IMR-90 (cell line): Measurements from ENCODE around the gene MMEL1. TPM values are rescaled to one million over a fixed set of nuclear protein-coding genes. Genes with fewer than 3 reads are reported as not detected.

Source experiments
- ATAC-seq: fragments of 200-7000 bp; cut with Tn5 transposase; 2 replicates; pipeline ENCODE4 v1.9.1; 2020; ENCODE audit warnings: low read depth, mild to moderate bottlenecking, moderate library complexity
- BruUV-seq: library from RNA; stranded (reverse); fragments of 400-500 nt; replicated peaks from 2 replicates; lab custom pipeline; 2021; lab: Mats Ljungman, UMichigan
- CTCF ChIA-PET: fragments of 300-600 bp; formaldehyde crosslinking; extraction: SDS; loops from one replicate; lab custom pipeline; 2021; ENCODE audit warnings: antibody characterized with exemption; lab: Yijun Ruan, JAX
- POLR2A ChIA-PET: fragments of 300-600 bp; sonication (Branson Sonifier 250); formaldehyde crosslinking; loops from one replicate; lab custom pipeline; 2022; ENCODE audit warnings: antibody characterized with exemption; ENCODE audit not compliant: unreplicated experiment; lab: Charles Lee
- DNase-seq: peaks from one replicate; pipeline ENCODE4 v3.0.0; 2013
- H2AFZ ChIP-seq: replicated peaks from 2 replicates; pipeline ENCODE3; 2013; ENCODE audit warnings: low read length, mild to moderate bottlenecking; ENCODE audit not compliant: poor library complexity
- H2AK5ac ChIP-seq: 2 replicates; pipeline ENCODE4 v1.6.1; 2013; ENCODE audit warnings: low read depth, low read length, inconsistent platforms
- H2AK9ac ChIP-seq: replicated peaks from 2 replicates; pipeline ENCODE3; 2013; ENCODE audit warnings: mild to moderate bottlenecking, low read depth, low read length, moderate library complexity; ENCODE audit not compliant: poor library complexity
- H2BK120ac ChIP-seq: 2 replicates; pipeline ENCODE4 v1.6.1; 2013; ENCODE audit warnings: low read depth, low read length, inconsistent platforms
- H2BK15ac ChIP-seq: 3 replicates; pipeline ENCODE4 v1.6.1; 2013; ENCODE audit warnings: low read depth, low read length, inconsistent platforms
- H2BK20ac ChIP-seq: 2 replicates; pipeline ENCODE4 v1.6.1; 2013; ENCODE audit warnings: low read depth, mild to moderate bottlenecking, inconsistent platforms, low read length, moderate library complexity
- H2BK5ac ChIP-seq: 2 replicates; pipeline ENCODE4 v1.6.1; 2013; ENCODE audit warnings: mild to moderate bottlenecking, low read depth, low read length, inconsistent platforms; ENCODE audit not compliant: poor library complexity, severe bottlenecking
- H3K14ac ChIP-seq: replicated peaks from 2 replicates; pipeline ENCODE4 v1.6.1; 2013; ENCODE audit warnings: low read depth, low read length, inconsistent platforms
- H3K18ac ChIP-seq: 2 replicates; pipeline ENCODE4 v1.6.1; 2013; ENCODE audit warnings: low read depth, low read length, control low read depth
- H3K23ac ChIP-seq: 2 replicates; pipeline ENCODE4 v1.6.1; 2013; ENCODE audit warnings: low read depth, low read length, inconsistent platforms
- H3K27ac ChIP-seq: 2 replicates; pipeline ENCODE4 v1.5.1; 2013; ENCODE audit warnings: mild to moderate bottlenecking, control low read depth, low read length; ENCODE audit not compliant: insufficient read depth
- H3K27me3 ChIP-seq: 2 replicates; pipeline ENCODE4 v1.6.1; 2013; ENCODE audit warnings: low read length; ENCODE audit not compliant: control insufficient read depth, insufficient read depth
- H3K36me3 ChIP-seq: 2 replicates; pipeline ENCODE4 v1.6.1; 2013; ENCODE audit warnings: low read length, mixed read lengths; ENCODE audit not compliant: control insufficient read depth, insufficient read depth
- H3K4ac ChIP-seq: 2 replicates; pipeline ENCODE4 v1.6.1; 2013; ENCODE audit warnings: low read depth, low read length, inconsistent platforms
- H3K4me1 ChIP-seq: 2 replicates; pipeline ENCODE4 v1.6.1; 2013; ENCODE audit warnings: low read length, mixed read lengths; ENCODE audit not compliant: control insufficient read depth, insufficient read depth
- H3K4me2 ChIP-seq: 2 replicates; pipeline ENCODE4 v1.6.1; 2013; ENCODE audit warnings: low read depth, mild to moderate bottlenecking, control low read depth, low read length, moderate library complexity
- H3K4me3 ChIP-seq: 2 replicates; pipeline ENCODE4 v1.5.1; 2013; ENCODE audit warnings: low read depth, mild to moderate bottlenecking, control low read depth, low read length, moderate library complexity; ENCODE audit not compliant: insufficient read depth
- H3K56ac ChIP-seq: 2 replicates; pipeline ENCODE4 v1.6.1; 2013; ENCODE audit warnings: low read length, inconsistent platforms; ENCODE audit not compliant: insufficient read depth; ENCODE audit errors: extremely low read depth
- H3K79me1 ChIP-seq, 2 experiments: 2 replicates each; pipeline ENCODE4 v1.6.1; 2013; ENCODE audit warnings: low read length in 2 of 2, inconsistent platforms in 1 of 2, low read depth in 1 of 2
- H3K9ac ChIP-seq: 2 replicates; pipeline ENCODE4 v1.6.1; 2013; ENCODE audit warnings: low read depth, low read length, control low read depth
- H3K9me1 ChIP-seq: 2 replicates; pipeline ENCODE4 v1.6.1; 2013; ENCODE audit warnings: low read length, inconsistent platforms; ENCODE audit not compliant: insufficient read depth
- H3K9me3 ChIP-seq: 2 replicates; pipeline ENCODE4 v1.6.1; 2013; ENCODE audit warnings: low read length; ENCODE audit not compliant: control insufficient read depth, insufficient read depth
- H4K20me1 ChIP-seq: 2 replicates; pipeline ENCODE4 v1.6.1; 2013; ENCODE audit warnings: low read length, inconsistent platforms; ENCODE audit not compliant: insufficient read depth
- H4K5ac ChIP-seq: 2 replicates; pipeline ENCODE4 v1.6.1; 2013; ENCODE audit warnings: mild to moderate bottlenecking, low read depth, low read length, control low read depth
- H4K8ac ChIP-seq, 2 experiments: 2 replicates each; pipeline ENCODE4 v1.6.1; 2013; ENCODE audit warnings: low read depth in 2 of 2, low read length in 2 of 2, control low read depth in 1 of 2, inconsistent platforms in 1 of 2
- H4K91ac ChIP-seq: 2 replicates; pipeline ENCODE4 v1.6.1; 2013; ENCODE audit warnings: low read depth, low read length, inconsistent platforms; ENCODE audit not compliant: insufficient read depth
- BHLHE40 ChIP-seq: fragments of 150-350 bp; IDR thresholded peaks from 2 replicates; pipeline ENCODE4 v1.6.1; 2016; ENCODE audit warnings: mild to moderate bottlenecking, low read depth, low read length
- CHD1 ChIP-seq: IDR thresholded peaks from 2 replicates; pipeline ENCODE4 v1.6.1; 2012; ENCODE audit warnings: low read depth, low read length, improper control_type of control experiment
- MAZ ChIP-seq: IDR thresholded peaks from 2 replicates; pipeline ENCODE4 v1.6.1; 2012; ENCODE audit warnings: low read depth, mild to moderate bottlenecking, low read length, improper control_type of control experiment, moderate library complexity, borderline replicate concordance
- NFE2L2 ChIP-seq: fragments of 150-350 bp; IDR thresholded peaks from 2 replicates; pipeline ENCODE4 v1.6.1; 2016; ENCODE audit warnings: low read depth, mild to moderate bottlenecking, low read length
- RAD21 ChIP-seq: IDR thresholded peaks from 2 replicates; pipeline ENCODE4 v1.6.1; 2012; ENCODE audit warnings: low read length, improper control_type of control experiment
- SMC3 ChIP-seq: fragments of 150-350 bp; IDR thresholded peaks from 2 replicates; pipeline ENCODE4 v1.6.1; 2016; ENCODE audit warnings: low read depth, mild to moderate bottlenecking, antibody characterized with exemption, low read length, moderate library complexity
- WGBS, 2 experiments: methylation state at CpG; one replicate each; pipeline versions ENCODE4 v1.1.5 to v1.1.7; 2013; ENCODE audit warnings: missing lambda C conversion rate in 2 of 2; ENCODE audit not compliant: insufficient read length in 1 of 2; ENCODE audit errors: extremely low coverage in 2 of 2; 5-methylcytosine and 5-hydroxymethylcytosine counted together
- dilution Hi-C: fragments of 300-500 bp; cut with HindIII; formaldehyde crosslinking; loops from one replicate; pipeline ENCODE4 v1.14.3; 2018; ENCODE audit warnings: low sequenced_read_pairs; ENCODE audit not compliant: unreplicated experiment
- in situ Hi-C: fragments of 300-500 bp; cut with MboI; formaldehyde crosslinking; loops from 3 replicates; pipeline ENCODE4 v1.14.3; 2019; ENCODE audit warnings: low sequenced_read_pairs, inconsistent platforms, mixed read lengths
- intact Hi-C: fragments of 100-400 bp; cut with micrococcal nuclease; formaldehyde crosslinking; loops from 2 replicates; pipeline ENCODE4 v1.10.0; 2022
- polyA plus RNA-seq, 3 experiments: library from polyadenylated mRNA; depleted of rRNA; stranded (reverse); fragments of >200 nt; gene quantifications; 2 replicates each; pipeline ENCODE4 v1.2.3, GENCODE V29; 2012; ENCODE audit warnings: low replicate concordance in 1 of 3
- total RNA-seq: library from RNA; depleted of rRNA; stranded (reverse); fragments of >200 nt; gene quantifications from 2 replicates; pipeline ENCODE4 v1.2.3, GENCODE V29; 2012
- TF ChIP-seq, protein P1 (sequence below): fragments of 150-350 bp; IDR thresholded peaks from 2 replicates; pipeline ENCODE4 v1.6.1; 2017; ENCODE audit warnings: mild to moderate bottlenecking, antibody characterized with exemption, low read length, low read depth

MMEL1 gene
- total and polyA plus RNA-seq, 2 of the 4 experiments (the other 2 are of a cell fraction), result under 0.01 to 0.12 TPM

GRCh38 chr1:2629627-2630497 is 3.0 kb downstream of the MMEL1 start (continued):
- TF ChIP-seq BHLHE40, result no peak

DNA sequence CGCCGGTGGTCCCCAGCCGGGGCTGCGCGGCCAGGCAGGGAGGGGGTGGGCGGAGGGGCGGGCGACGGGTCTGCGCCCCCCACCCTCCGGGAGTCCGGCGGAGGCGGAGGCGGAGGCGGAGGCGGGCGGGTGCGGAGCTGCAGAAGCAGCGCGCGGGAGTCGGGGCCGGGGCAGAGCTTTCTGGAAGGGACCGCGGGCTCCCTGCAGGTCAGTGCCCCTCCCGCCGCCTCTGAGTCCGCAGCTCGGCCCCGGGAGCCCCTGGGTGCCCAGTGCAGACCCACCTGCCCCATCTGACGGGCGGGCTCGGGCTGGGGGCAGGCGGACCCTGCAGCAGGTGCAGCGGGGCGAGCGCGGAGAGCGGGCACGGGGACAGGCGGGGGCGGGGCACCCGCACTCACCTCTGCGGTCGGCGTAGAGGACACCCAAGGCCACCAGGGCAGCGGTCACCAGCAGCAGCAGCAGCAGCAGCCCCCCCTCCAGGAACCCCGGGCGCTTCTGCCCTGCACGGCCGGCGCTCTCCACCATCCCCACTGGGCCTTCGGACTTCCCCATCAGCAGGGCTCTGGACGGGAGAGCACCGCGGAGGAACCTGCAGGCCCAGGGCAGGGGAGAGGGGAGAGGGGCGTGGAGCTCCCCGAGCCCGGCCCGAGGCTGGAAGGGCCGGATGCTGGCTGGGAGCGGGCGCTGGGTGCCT is 3.7 kb downstream of the MMEL1 start:
- no peaks in the 10 kb centered on the region for H3K79me1 ChIP-seq
- WGBS, 2 experiments, result 12% methylated on average over 5 of the region's 64 CpGs; no CpG with 5 or more reads in 1 of the 2 experiments
- dilution Hi-C loops, result no loop called here
- H2BK20ac ChIP-seq, result no peak overlapping the region
- H3K18ac ChIP-seq, result no peak overlapping the region
- H2AFZ ChIP-seq, result no peak overlapping the region
- in situ Hi-C loops, result no loop called here
- H3K4me3 ChIP-seq, result no peak overlapping the region
- DNase-seq, result no peak
- no peak overlapping the region for H3K9ac ChIP-seq
- H3K36me3 ChIP-seq, result no peaks in the 10 kb centered on the region
- H3K27ac ChIP-seq, result no peak overlapping the region
- H3K14ac ChIP-seq, result no peak overlapping the region
- H4K20me1 ChIP-seq, result no peaks in the 10 kb centered on the region
- no peak overlapping the region for H4K5ac ChIP-seq
- H3K23ac ChIP-seq, result no peak overlapping the region
- no peak overlapping the region for H2AK5ac ChIP-seq
- no peak for TF ChIP-seq SMC3
- no peak for TF ChIP-seq BHLHE40
- no peak for TF ChIP-seq MAZ
- TF ChIP-seq, protein P1, sequence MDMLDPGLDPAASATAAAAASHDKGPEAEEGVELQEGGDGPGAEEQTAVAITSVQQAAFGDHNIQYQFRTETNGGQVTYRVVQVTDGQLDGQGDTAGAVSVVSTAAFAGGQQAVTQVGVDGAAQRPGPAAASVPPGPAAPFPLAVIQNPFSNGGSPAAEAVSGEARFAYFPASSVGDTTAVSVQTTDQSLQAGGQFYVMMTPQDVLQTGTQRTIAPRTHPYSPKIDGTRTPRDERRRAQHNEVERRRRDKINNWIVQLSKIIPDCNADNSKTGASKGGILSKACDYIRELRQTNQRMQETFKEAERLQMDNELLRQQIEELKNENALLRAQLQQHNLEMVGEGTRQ, result no peak
- no peak for TF ChIP-seq NFE2L2
- TF ChIP-seq RAD21, result no peak
- TF ChIP-seq CHD1, result no peak
- ATAC-seq, result no peak
- no peak overlapping the region for H4K91ac ChIP-seq
- no peaks in the 10 kb centered on the region for H3K4me1 ChIP-seq
- no peaks in the 10 kb centered on the region for H3K9me3 ChIP-seq
- no peak overlapping the region for H3K56ac ChIP-seq
- H2BK5ac ChIP-seq, result no peak overlapping the region
- H3K9me1 ChIP-seq, result no peaks in the 10 kb centered on the region
- ChIA-PET POLR2A (no interaction called here), CTCF (no interaction called here)
- H3K4me2 ChIP-seq, result no peak overlapping the region
- H2BK120ac ChIP-seq, result no peak overlapping the region
- H4K8ac ChIP-seq, result no peak overlapping the region
- no peak overlapping the region for H2BK15ac ChIP-seq
- BruUV-seq, result no TSS peak
- intact Hi-C loops, result no loop called here
- no peak overlapping the region for H3K4ac ChIP-seq
- peaks cover 14% of the 10 kb centered on the region for H3K27me3 ChIP-seq
- no peak overlapping the region for H2AK9ac ChIP-seq
